SU-DHL-6 (cell line): Measurements from ENCODE around the gene EXT2.

ENCODE experiments used
- H2AFZ ChIP-seq: fragments of 200-600 bp; sonication (generic); 2 replicates; pipeline ENCODE4 v1.6.1; 2014; ENCODE audit warnings: low read depth, mild to moderate bottlenecking, moderate library complexity, mixed read lengths, antibody characterized with exemption, low read length; ENCODE audit not compliant: severe bottlenecking
- H3F3A ChIP-seq: fragments of 200-600 bp; shearing (Covaris generic); 2 replicates; pipeline ENCODE4 v1.6.0; 2016; ENCODE audit warnings: antibody characterized with exemption, mild to moderate bottlenecking; ENCODE audit not compliant: insufficient read depth
- H3K27ac ChIP-seq: fragments of 200-600 bp; sonication (generic); 2 replicates; pipeline ENCODE4 v1.5.1; 2016; ENCODE audit warnings: low read depth, mild to moderate bottlenecking, low read length, moderate library complexity, mixed read lengths
- H3K27me3 ChIP-seq: fragments of 200-600 bp; sonication (generic), shearing (Covaris generic); 2 replicates; pipeline ENCODE4 v1.6.0; 2014; ENCODE audit warnings: mild to moderate bottlenecking, low read length
- H3K36me3 ChIP-seq: fragments of 200-600 bp; sonication (generic); 2 replicates; pipeline ENCODE4 v1.6.1; 2014; ENCODE audit warnings: mild to moderate bottlenecking, low read length, mixed read lengths
- H3K4me2 ChIP-seq: fragments of 300-600, 200-600 bp; shearing (Covaris generic), sonication (generic); 2 replicates; pipeline ENCODE4 v1.6.0; 2014; ENCODE audit warnings: low read length, low read depth, mild to moderate bottlenecking; ENCODE audit not compliant: poor library complexity, severe bottlenecking
- H3K4me3 ChIP-seq: fragments of 200-600 bp; sonication (generic); 2 replicates; pipeline ENCODE4 v1.5.1; 2014; ENCODE audit warnings: antibody characterized with exemption, low read length, mild to moderate bottlenecking, mixed read lengths; ENCODE audit not compliant: insufficient read depth, poor library complexity, severe bottlenecking
- H3K79me2 ChIP-seq: fragments of 200-600 bp; sonication (generic); 2 replicates; pipeline ENCODE4 v1.6.1; 2014; ENCODE audit warnings: mild to moderate bottlenecking, low read length, moderate library complexity; ENCODE audit not compliant: insufficient read depth
- H3K9ac ChIP-seq: fragments of 200-600 bp; sonication (generic); 2 replicates; pipeline ENCODE4 v1.7.0; 2014; ENCODE audit warnings: mild to moderate bottlenecking, low read length
- H3K9me2 ChIP-seq: fragments of 200-600 bp; sonication (generic); replicated peaks from 2 replicates; pipeline ENCODE4 v1.6.1; 2014; ENCODE audit warnings: low read length; ENCODE audit not compliant: insufficient read depth
- H3K9me3 ChIP-seq: fragments of 200-600 bp; sonication (generic); 2 replicates; pipeline ENCODE4 v1.6.1; 2014; ENCODE audit warnings: low read length, mixed read lengths; ENCODE audit not compliant: insufficient read depth
- H4K20me1 ChIP-seq: fragments of 200-600 bp; sonication (generic); 2 replicates; pipeline ENCODE4 v1.6.1; 2014; ENCODE audit warnings: low read depth, mild to moderate bottlenecking, antibody characterized with exemption, low read length, moderate library complexity, mixed read lengths
- CTCF ChIP-seq: fragments of 200-600 bp; sonication (generic); IDR thresholded peaks from one replicate; pipeline ENCODE4 v1.5.1; 2017; ENCODE audit warnings: antibody characterized with exemption, mild to moderate bottlenecking, low read length, moderate library complexity; ENCODE audit not compliant: insufficient read depth, poor library complexity, severe bottlenecking
- EZH2phosphoT487 ChIP-seq: fragments of 200-600 bp; sonication (generic), shearing (Covaris generic); conservative IDR thresholded peaks from 2 replicates; pipeline ENCODE4 v1.6.1; 2018; ENCODE audit warnings: mild to moderate bottlenecking, antibody characterized with exemption, low read length, moderate library complexity, mixed read lengths

The EXT2 gene

DNA sequence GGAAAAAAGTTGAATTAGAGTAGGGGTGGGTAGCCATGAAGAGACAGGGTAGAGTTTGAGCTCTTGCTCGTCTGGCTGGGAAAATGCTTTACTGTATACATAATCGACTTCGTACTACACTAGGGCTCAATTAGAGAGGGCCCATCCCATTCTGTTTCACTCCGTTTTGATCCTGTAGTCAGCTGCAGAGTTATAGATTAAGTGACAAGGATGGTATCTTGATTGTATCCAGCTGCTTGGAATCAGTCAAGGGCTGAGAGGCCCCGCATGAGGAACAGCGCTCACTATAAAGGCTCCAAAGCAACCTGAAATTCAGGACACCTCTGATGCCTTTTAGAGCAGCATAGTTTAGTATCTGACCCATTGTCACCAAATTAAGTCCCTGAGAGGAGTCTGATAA is 132.9 kb downstream of the EXT2 start:
- no peak overlapping the region for H3K4me2 ChIP-seq
- H3K9me2 ChIP-seq, result no peaks in the 10 kb centered on the region
- H3K9ac ChIP-seq, result no peak overlapping the region
- no peaks in the 10 kb centered on the region for H3K9me3 ChIP-seq
- H3K36me3 ChIP-seq, result no peaks in the 10 kb centered on the region
- H3K79me2 ChIP-seq, result no peaks in the 10 kb centered on the region
- H3K27me3 ChIP-seq, result no peaks in the 10 kb centered on the region
- no peak overlapping the region for H3K27ac ChIP-seq
- no peak overlapping the region for H3K4me3 ChIP-seq
- TF ChIP-seq CTCF (no peak), EZH2phosphoT487 (no peak)
- no peak overlapping the region for H2AFZ ChIP-seq
- no peaks in the 10 kb centered on the region for H3F3A ChIP-seq
- no peaks in the 10 kb centered on the region for H4K20me1 ChIP-seq

GRCh38 chr11:44229098-44229497 is 133.6 kb downstream of the EXT2 start:
- Histone ChIP-seq H3K4me2 (no peak overlapping the region), H3K9ac (no peak overlapping the region), H3K9me2 (no peaks in the 10 kb centered on the region), H3K27ac (no peak overlapping the region), H3K36me3 (no peaks in the 10 kb centered on the region), H2AFZ (no peak overlapping the region), H3F3A (no peaks in the 10 kb centered on the region), H3K79me2 (no peaks in the 10 kb centered on the region), H3K4me3 (no peak overlapping the region), H4K20me1 (no peaks in the 10 kb centered on the region), H3K27me3 (no peaks in the 10 kb centered on the region), H3K9me3 (no peaks in the 10 kb centered on the region)
- no peak for TF ChIP-seq CTCF
- TF ChIP-seq EZH2phosphoT487, result no peak

DNA sequence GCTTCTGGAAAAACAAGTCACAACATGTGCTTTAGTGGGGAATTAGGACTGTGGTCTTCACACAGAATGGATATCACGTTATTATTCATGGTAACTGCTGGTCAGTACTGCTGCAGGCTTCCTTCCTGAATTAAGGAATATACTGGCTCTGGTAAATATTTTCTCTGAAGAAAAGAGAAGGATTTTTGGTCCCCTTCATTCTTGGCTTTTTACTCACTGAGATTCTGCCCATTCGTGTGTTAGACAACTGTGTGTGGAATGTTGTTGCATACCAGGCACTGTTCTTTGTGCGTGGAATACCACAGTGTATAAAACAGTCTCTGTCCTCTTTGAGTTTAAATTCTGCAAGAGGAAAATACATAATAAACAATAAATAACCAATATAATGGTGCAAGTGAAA is 134.1 kb downstream of the EXT2 start:
- no peak overlapping the region for H3K27ac ChIP-seq
- no peaks in the 10 kb centered on the region for H3F3A ChIP-seq
- H3K9ac ChIP-seq, result no peak overlapping the region
- H4K20me1 ChIP-seq, result no peaks in the 10 kb centered on the region
- no peak overlapping the region for H2AFZ ChIP-seq
- H3K9me2 ChIP-seq, result no peaks in the 10 kb centered on the region
- no peak overlapping the region for H3K4me2 ChIP-seq
- H3K27me3 ChIP-seq, result no peaks in the 10 kb centered on the region
- H3K4me3 ChIP-seq, result no peak overlapping the region
- H3K79me2 ChIP-seq, result no peaks in the 10 kb centered on the region
- H3K36me3 ChIP-seq, result no peaks in the 10 kb centered on the region
- TF ChIP-seq CTCF (no peak), EZH2phosphoT487 (no peak)
- H3K9me3 ChIP-seq, result no peaks in the 10 kb centered on the region
